Peyer's patch (tissue), 4 donors: ENCODE data around the gene JTB.

Experiments
- POLR2A ChIP-seq, 2 donors: fragments of 450-650 bp; IDR thresholded peaks; one replicate each; pipeline ENCODE4 v1.5.1; 2017; ENCODE audit warnings: antibody characterized with exemption in 2 of 2, mild to moderate bottlenecking in 2 of 2, moderate library complexity in 2 of 2
- TF ChIP-seq, protein P1 (sequence below), 6 experiments: fragments of 450-650 bp in 4 of 6; fragments of 200-600 bp in 2 of 6; sonication (generic) in 1 of 6; IDR thresholded peaks; one replicate each; pipeline ENCODE4 v1.5.1; 2017 to 2019; ENCODE audit warnings: antibody characterized with exemption in 6 of 6, mild to moderate bottlenecking in 3 of 6, moderate library complexity in 1 of 6

DNA sequence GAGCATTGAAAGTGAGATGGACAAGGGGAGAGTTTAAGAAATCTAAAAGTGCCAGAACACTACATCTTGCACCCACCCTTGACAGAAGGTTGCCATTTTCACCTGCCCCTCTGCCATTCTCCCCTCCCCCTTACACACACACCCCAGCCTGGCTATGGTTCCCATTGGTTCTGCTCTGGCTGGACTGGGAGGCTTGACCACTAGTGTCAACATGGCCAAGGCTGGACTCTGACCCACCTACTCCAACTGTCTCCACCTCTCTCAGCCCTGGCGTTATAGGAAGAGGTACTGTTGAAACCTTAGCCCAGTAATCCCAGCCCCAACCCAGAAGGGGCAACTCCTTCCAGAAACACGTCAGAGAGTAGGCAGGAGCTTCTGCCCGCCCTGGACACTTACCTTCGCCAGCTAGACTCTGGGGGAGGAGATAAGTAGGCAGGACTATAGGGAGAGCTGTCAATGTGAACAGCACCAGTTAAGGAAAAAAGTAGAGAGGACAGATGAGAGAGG is 23.6 kb downstream of the JTB start:
- TF ChIP-seq, protein P1, sequence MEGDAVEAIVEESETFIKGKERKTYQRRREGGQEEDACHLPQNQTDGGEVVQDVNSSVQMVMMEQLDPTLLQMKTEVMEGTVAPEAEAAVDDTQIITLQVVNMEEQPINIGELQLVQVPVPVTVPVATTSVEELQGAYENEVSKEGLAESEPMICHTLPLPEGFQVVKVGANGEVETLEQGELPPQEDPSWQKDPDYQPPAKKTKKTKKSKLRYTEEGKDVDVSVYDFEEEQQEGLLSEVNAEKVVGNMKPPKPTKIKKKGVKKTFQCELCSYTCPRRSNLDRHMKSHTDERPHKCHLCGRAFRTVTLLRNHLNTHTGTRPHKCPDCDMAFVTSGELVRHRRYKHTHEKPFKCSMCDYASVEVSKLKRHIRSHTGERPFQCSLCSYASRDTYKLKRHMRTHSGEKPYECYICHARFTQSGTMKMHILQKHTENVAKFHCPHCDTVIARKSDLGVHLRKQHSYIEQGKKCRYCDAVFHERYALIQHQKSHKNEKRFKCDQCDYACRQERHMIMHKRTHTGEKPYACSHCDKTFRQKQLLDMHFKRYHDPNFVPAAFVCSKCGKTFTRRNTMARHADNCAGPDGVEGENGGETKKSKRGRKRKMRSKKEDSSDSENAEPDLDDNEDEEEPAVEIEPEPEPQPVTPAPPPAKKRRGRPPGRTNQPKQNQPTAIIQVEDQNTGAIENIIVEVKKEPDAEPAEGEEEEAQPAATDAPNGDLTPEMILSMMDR (IDR thresholded peaks at IDR 0.05), result no peak
- TF ChIP-seq POLR2A (IDR thresholded peaks at IDR 0.05), result no peak
